SIG-M5 treated with dmso at 0.1 percent for 504 hours (cell line): ENCODE measurements around the gene CTTNBP2.

Source experiments
- DNase-seq: peaks from one replicate; lab custom pipeline; 2025; ENCODE audit not compliant: unreplicated experiment; lab: John Stamatoyannopoulos, UW

CTTNBP2 gene

GRCh38 chr7:117824592-117824991 lies 48.6 kb downstream of the CTTNBP2 start:
- DNase-seq, result no peak

- no peak for DNase-seq
Observed at GRCh38 chr7:117819558-117819957, 53.7 kb downstream of the CTTNBP2 start.

- DNase-seq, result no peak
Observed at GRCh38 chr7:117818232-117818631, 55.0 kb downstream of the CTTNBP2 start.

DNA sequence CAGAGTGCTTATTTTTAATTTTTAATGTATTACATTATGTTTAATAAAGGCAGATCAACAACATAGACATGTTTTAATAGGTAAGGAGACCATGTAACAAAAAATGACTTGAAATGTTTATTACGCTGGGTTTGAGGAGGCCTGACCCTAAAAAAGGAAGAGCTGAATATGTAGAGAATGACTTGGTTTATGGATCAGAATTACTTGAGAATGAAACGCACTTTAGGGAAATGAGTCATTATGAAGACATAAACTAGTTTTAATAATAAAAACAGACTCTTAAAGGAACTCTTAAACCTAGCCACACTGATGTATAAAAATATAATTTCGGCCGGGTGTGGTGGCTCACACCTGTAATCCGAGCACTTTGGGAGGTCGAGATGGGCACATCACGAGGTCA lies 56.5 kb downstream of the CTTNBP2 start:
- no peak for DNase-seq

GRCh38 chr7:117811696-117812095 lies 61.5 kb downstream of the CTTNBP2 start:
- no peak for DNase-seq

GRCh38 chr7:117810642-117811512 lies 62.4 kb downstream of the CTTNBP2 start:
- no peak for DNase-seq

- DNase-seq, result no peak
Observed at GRCh38 chr7:117809958-117810357, 63.3 kb downstream of the CTTNBP2 start.

DNA sequence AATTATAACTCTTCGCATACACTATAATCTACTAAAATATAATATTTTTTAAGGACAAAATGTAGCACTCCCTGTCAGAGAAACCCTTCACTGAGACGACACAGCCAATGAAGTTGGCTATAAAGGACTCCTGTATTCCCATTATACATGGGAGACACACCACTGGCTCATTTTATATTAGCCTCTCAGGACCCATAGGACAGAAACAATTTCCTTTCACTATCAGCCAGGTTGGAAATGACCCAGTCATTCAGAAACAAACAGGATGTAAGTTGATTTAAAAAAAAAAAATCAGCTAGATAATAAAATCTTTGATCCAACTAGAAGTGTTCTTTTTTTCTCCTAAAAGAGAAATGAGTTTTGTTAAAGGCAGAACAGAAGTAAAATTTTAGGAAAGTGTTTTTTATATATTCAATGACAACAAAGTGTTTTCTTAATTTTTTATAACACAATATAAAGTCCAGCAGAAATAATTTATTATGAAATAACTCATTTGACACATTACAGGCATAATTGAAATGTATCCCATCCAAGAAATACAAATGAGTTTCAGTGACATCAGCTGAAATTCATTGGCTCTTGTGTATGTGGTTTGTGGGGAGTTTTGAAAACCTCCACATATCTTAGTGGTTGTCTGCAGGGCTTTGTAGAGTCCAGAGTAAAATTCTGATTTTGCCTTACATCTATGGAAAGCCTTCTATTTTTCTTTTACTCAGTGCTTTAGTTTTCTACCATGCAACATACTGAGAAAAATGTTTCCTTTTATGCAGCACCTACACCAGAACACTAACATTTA lies 64.1 kb downstream of the CTTNBP2 start:
- no peak for DNase-seq

DNA sequence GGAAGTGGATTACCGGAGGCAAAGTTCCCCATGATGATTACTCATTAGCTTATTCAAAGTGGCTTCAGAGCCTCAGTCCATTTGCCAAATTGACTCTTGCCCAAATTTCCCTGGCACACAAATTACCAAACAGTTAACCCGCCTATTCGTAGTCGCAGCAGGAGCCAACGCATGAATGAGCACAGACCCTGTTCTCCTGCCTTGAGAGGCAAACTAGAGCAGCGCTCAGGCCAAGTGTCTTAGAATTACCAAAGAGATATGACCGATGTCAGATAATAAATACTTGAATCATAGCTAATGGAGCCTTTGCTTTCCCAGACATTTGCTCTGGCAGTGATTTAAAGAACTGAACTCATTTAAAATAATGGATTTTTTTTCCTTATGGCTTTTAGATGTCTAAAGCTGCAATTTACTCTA lies 64.9 kb downstream of the CTTNBP2 start:
- no peak for DNase-seq

GRCh38 chr7:117807676-117808075 lies 65.6 kb downstream of the CTTNBP2 start:
- no peak for DNase-seq

DNA sequence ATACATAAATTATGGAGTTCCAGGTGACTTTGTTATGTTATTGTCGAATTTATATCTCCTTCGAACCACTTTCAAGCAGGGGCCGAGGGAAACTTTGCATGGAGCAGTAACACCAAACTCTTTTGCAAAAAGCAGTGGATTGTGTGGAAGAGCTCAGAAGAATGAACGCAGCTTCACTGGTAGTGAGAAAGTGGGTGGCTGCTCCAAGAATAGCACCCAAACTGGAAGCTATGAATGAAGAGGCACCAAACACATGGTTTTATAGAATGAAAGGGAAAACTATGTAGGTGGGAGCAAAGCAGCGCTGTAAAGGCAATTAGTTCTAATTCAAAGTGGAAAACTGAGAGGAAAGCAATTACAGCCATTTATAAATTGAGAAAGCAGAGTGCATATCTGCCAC lies 67.2 kb downstream of the CTTNBP2 start:
- DNase-seq, result no peak

- no peak for DNase-seq
Observed at GRCh38 chr7:117805241-117805640, 68.0 kb downstream of the CTTNBP2 start.

DNA sequence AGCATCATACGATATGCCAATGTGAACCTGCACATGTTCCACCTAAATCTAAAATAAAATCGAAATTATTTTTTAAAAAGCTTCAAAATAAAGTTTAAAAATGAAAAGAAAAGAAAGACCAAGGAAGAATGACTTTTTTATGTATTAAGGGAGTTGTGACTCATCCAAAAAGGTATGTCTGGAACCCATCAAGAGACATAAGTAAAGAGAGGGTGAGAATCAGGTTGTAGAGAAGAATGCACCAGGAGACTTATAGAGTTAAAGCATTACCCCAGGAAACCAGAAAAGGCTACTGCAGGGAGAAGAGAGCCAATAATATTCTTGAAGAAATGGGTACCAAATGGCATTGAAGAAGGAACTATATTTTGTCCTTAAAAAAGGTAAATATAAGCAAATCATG lies 69.8 kb downstream of the CTTNBP2 start:
- no peak for DNase-seq

DNA sequence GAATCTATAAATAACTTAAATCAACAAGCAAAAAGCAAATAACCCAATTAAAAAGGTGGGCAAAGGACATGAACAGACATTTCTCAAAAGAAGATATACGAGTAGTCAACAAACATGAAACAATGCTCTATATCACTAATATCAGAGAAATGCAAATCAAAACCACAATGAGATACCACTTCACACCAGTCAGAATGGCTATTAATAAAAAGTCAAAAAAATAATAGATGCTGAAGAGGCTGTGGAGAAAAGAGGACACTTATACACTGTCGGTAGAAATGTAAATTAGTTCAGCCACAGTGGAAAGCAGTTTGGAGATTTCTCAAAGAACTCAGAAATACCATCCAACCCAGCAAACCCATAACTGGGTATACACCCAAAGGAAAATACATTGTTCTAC lies 70.6 kb downstream of the CTTNBP2 start:
- DNase-seq, result no peak

DNA sequence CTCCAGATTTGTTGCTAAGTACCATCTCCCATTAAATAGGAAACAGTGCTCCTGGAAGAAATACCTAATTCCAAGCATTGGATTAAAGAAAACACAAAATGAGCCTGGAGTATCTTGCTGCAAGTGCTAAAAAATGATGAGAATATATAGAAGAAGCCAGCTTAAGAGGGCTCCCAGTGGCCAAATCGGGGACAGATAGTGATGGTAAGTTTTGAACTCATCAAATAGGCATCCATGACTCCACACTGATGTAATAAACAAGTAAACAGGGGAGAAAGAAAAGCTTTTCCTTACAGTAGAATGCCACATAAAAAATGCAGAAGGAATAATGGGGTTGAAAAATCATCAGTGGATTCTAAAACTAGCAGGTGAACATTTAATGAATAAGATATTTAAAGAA lies 72.4 kb downstream of the CTTNBP2 start:
- no peak for DNase-seq

DNA sequence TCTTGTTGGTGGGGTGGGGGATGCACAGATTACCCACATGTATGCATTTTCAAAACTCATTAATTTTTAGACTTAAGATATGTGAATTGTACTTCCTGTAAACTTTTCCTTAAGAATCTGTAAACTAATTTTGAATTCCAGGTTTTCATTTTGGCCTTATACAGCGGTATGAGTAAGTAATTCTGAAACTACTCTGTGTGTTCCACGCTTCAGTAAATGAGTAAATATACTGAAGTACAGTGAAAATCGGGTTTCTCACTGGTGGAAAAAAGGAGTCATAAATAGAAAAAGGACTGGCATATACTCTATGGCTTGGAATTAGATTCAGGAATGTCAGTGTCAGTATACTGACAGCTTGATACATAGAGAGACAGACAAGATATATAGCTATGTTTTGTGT lies 72.8 kb downstream of the CTTNBP2 start:
- DNase-seq, result no peak

DNA sequence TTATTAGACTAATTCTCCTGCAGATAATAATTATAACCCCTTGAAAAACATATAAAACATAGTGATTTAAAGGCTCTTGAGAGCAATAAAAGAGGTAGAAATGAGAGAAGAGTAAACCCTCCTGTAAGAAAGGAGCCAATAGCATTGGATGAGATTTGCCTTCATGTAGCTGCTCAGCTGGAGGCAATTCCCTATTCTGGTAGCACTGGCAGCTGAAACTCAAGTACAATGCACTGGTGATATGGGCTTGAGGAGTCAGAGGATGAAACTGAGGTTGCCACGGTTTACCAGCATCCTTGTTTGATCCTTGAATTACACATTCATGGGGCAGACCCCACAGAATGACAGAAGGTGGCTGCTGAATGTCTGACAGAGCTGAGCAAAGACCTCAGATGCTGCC lies 76.4 kb downstream of the CTTNBP2 start:
- no peak for DNase-seq

GRCh38 chr7:117793976-117794375 lies 79.3 kb downstream of the CTTNBP2 start:
- DNase-seq, result no peak

GRCh38 chr7:117793521-117793920 lies 79.7 kb downstream of the CTTNBP2 start:
- DNase-seq, result no peak

DNA sequence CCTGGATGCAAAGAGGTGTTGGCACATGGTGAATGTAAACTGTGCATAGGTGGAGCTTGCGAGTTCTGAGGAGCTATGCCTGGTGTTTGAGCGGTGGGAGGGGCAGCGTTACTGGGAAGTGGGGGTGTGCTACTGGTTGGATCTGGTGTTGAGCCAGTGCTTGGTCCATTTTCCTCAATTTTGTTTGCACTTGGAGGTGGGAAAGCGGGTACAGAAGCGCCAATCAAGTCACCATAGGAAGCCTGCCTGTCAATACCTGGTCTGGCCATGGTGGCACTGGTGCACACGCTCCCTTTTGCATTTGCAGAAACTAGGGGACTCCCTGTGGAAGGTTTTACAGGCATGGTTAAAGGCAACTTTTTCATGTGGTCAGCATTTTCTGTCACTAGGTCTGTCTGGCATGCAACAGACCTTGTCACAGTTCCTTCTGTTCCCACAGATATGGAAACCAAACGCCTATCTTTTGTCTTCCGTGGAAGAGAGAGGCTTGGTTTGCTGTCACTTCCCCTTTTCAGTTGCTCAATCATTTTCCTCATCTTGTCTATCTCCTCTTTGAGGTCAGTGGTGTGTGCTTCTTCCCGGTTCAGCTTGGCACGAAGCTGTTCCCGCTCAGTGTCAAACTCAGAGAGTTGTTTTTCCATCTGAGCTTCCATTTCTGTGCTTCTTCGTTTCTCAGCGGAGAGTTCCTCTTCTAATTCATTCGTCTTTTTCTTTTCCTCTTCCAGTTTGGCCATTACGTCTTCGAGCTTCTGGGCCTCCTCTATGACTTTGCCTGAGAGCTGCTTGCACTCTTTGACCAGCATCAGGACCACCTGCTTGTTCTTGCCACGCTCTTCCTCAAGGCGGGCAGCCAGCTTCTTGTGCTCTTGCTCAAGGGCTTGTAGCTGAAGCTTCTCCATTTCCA lies 81.1 kb downstream of the CTTNBP2 start:
- DNase-seq, result peak; percentile 85

DNA sequence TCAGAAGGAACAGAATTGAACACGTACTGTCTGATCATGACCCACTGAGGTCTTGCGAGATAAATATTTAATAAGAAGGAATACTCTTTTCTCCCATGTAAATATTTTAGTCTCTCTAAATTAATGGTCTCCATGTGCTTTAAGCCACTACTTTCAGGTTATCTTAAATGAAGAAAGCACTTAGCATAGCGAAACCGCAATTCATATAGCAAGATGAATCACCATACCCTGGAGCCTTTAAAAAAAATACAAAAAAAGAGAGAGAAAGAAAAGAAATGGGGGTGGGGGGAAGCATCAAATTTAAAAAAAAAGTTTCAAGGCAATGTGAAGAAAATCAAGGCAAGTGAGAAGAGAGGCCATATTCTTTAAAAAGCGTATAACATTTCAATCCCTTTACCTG lies 82.5 kb downstream of the CTTNBP2 start:
- no peak for DNase-seq
